SIG-M5 (cell line): ENCODE measurements around the gene GPX7.

Experiments
- DNase-seq: peaks from one replicate; lab custom pipeline; 2025; lab: John Stamatoyannopoulos, UW

GPX7 gene

DNA sequence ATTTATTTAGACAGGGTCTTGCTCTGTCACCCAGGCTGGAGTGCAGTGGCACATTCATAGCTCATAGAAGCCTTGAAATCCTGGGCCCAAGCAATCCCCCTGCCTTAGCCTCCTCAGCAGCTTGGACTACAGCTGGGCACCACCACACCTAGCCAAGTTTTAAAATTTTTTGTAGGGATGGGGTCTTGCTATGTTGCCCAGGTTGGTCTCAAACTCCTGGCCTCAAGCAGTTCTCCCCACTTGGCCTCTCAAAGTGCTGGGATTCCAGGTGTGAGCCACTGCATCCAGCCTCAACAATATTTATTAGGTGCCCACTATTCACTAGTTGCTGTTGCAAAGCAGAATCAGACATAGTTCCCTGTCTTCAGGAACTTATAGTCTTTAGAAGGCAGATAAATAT, 14.1 kb upstream of the GPX7 start:
- DNase-seq = no peak

DNA sequence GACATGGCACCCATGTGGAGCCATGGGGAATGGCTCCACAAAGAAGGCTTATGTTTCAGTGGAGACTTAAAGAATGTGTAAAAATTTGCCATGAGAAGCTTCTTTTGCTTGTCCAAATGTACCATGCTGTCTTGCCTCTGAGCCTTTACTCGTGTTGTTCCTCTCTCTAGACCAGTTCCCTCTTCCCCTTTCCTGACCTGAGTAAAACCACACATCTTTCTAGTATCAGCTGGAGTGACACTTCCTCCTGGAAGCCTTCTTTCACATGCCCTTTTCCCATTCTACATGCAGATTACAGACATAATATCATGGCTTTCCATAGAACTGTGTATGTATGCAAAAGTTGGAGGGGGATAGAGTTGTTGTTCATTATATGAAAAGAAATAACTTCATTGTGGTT, 13.6 kb upstream of the GPX7 start:
- no peak for DNase-seq

DNA sequence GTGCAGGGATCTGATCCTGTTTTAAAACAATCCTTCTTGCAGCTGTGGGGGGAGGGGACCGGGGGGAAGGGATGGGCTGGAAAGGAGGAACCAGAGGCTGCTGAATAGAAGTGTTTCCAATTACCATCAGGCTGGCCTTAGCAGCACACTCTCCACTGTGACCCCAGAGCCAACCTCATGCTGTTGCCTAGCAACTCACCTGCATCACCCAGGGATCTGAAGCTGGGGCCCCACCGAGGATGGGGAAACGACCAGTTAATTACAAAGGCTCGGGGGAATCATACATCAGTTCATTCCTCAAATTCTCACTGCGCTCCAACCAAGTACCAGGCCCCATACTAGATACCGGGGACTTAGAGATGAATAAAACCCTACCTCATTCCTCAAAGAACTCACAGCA, 11.9 kb upstream of the GPX7 start:
- no peak for DNase-seq

DNA sequence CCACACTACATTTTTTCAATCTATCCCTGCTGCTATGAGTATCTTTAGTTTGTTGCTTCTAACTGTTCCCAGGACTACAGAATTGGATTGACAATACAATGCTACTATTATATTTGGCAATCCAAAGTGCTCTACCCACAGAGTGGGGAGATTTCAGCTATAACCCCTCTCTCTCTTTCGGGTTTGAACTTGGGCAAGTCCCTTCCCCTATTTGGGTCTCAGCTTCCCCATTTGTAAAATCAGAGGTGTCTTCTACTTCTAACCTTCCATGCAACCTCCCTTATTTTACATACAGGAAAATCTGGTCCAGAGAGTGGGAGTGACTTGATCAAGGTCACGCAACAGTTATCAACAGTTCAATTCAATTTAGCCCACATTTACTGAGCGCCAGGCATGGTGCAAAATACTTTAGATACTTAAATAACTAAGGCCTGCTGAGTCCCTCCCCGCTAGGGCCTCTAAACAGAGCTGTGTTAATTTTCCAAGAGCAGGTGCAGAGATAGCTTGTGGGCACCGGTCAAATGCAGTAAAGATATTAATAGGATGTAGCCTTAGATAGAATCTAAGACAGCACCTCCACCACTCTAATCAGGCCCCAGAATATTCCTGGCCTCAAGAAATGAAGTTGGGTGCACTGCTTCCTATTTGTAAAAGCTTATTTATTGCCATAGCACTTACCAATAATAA, 9.4 kb upstream of the GPX7 start:
- no peak for DNase-seq

DNA sequence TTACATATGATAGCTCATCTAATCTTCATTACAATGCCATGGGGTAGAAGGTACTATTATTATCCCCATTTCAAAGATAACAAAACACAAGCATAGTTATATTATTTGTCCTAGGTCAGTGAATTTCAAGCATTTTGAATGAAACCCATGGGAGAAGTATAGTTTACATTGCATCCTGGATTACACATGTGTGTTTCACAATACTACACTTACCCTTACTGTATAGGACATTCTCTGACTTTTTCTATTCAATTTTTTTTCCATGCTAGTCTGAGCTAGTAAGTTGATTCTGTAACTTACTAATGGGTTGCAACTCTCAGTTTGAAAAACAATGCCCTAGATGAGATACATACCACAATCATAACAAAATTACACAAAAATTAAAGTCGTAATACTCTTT, 8.7 kb upstream of the GPX7 start:
- no peak for DNase-seq

DNA sequence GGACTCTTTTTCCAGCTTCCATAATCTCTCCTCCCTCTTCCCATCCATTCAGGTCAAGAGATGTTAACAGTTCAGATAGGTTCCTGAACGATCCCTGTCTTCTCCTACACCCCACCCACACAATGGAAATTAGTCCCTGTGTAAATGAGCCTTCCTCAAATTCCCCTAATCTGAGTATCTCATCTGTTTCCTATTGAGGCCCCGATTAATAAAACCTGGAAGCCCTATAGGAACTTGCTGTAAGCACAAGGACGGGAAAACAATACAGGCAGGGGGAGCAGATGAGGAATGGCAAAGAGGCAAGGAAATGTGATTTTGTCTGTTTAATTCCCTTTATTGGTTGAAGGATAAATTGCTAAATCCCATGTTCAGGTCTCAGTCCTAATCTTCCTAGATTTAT, 7.1 kb upstream of the GPX7 start:
- no peak for DNase-seq

DNA sequence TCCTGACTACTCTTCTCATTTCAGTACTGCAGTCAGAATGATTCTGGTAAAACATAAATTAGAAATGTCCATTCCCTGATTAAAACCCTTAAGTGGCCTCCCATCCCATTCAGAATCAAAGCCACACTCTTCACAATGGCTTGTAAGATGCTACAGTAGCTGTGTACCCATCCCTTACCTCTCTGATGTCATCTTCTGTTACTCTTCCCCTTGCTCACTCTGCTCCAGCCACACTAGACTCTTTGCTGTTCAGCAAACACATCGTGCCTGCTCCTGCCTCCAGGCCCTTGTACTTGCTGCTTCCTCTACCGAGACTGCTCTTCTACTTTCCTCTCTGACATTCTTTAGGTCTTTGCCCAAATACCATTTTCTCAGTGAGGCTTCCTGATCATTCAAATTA, 4.3 kb upstream of the GPX7 start:
- DNase-seq = no peak

DNA sequence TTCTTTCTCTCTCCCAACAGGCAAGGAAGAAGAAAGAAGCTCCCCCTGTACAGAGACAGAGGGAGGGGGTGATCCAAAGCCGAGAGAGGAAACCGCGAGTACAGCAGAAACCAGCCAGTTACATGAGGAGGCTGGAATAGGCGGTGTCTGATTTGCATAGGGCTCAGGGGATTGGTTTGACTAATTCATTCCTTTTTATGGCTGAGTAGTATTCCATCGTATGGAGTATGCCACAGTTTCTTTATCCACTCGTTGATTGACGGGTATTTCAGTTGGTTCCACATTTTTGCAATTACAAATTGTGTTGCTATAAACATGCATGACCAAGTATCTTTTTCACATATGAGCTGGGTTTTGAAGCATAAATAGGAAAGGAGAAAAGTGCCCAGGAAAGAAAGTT, 3.4 kb upstream of the GPX7 start:
- no peak for DNase-seq

DNA sequence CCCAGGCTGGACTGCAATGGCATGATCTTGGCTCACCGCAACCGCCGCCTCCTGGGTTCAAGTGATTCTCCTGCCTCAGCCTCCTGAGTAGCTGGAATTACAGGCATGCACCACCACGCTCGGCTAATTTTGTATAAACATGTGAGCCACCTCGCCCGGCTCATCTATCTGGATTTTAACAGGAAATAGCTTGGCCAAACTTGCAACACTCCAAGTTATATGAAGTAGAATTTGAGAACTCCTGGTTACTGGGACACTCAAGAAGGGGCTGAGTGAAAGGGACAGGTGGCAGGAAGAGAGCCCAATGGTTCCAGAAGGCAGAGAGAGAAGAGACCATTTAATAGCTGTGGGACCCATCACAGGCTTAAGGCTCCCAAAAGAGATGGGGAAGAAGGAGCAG, 2.9 kb upstream of the GPX7 start:
- no peak for DNase-seq

DNA sequence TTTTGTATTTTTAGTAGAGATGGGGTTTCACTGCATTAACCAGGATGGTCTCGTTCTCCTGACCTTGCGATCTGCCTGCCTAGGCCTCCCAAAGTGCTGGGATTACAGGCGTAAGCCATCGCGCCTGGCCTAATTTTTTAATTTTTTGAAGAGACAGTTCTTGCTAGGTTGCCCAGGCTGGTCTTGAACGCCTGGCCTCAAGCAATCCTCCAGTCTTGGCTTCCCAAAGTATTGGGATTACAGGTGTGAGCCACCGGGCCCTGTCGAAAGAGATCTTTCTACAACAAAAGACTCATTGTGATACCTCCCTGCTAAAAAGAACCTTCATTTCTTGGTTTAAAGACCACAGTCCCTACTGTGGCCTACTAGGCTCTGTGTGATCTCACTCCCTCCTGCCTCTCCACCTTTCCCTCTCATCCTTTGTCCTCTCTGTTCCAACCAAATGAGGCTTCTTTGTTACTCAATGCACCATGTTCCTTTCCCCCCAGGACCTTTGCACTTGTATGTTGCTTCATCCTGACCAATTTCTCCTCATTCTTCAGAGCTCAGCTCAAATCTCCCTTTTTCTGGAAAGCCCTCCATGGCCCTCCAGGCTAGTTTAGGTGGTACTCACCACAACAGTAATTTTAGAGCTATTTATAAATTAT, 1.5 kb upstream of the GPX7 start:
- no peak for DNase-seq

DNA sequence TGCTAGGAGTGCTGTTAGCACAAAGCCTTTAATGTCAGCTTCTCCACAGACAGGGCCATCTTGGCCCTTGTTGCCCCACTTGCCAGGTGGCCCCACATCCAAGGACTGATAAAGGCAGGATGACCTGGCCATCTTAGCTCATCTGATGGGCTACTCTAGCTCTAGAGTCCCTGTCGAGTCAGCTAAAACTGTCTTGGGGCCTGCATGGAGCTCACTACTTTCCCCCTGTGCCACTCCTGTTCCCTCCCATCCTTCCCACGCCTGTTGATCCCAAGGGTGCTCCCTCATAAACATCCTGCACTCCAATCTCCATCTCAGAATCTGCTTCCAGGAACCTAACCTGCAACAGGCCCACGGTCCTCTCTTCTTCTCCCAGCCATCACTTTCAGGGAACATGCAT, 652 bp upstream of the GPX7 start:
- no peak for DNase-seq

DNA sequence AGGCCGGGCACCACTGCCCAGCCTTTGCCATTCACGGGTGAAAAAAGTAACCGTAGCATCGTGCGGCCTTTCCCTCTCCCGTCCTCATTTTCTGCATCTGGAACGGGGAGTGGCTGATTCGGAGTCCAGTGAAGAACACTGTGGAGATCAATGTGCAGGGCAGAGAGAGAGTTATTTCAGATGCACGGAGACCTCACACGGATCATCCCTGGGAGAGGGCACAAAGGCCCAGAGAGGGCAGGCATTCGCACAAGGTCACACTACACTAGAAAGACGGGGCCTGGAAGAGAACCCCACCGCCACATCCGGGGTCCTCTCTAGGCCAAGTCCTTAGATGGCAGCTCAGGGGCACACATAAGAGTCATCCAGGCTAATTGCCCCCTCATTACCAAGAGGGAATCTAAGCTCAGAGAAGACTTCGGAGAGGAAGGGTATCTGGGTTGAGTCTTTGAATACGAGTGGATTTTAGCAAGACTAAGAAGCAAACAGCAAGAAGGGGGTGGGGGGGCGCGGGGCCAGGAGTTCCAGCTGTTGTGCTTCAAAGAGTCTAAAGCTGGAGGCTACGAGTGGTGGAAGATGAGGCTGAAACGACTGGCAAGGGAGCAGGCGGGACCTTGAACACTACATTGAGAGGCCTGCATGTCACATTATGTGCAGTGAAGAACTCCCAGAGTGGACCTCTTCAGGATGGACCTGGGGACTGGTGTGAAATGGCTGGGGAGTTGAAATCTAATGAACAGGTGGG, 857 bp downstream of the GPX7 start:
- DNase-seq = no peak

DNA sequence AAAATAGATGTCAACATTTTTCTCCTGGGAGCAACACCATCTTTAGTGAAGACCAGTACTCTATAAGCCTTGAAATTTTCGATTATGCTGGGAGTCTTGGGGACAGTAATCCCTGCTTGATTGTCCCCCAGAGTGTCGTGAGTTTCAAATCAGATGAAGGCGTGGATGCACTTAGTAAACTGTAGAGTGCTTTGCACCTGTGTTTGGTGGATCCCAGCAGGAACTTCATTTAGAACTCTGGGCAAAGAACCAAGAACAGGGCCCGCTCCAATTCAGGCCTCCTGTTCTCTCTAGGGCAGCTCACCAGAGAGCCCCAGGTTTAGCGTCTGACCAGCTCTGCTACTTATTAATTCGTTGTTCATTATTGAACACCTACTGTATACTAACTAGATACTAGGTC, 1.5 kb downstream of the GPX7 start:
- no peak for DNase-seq

DNA sequence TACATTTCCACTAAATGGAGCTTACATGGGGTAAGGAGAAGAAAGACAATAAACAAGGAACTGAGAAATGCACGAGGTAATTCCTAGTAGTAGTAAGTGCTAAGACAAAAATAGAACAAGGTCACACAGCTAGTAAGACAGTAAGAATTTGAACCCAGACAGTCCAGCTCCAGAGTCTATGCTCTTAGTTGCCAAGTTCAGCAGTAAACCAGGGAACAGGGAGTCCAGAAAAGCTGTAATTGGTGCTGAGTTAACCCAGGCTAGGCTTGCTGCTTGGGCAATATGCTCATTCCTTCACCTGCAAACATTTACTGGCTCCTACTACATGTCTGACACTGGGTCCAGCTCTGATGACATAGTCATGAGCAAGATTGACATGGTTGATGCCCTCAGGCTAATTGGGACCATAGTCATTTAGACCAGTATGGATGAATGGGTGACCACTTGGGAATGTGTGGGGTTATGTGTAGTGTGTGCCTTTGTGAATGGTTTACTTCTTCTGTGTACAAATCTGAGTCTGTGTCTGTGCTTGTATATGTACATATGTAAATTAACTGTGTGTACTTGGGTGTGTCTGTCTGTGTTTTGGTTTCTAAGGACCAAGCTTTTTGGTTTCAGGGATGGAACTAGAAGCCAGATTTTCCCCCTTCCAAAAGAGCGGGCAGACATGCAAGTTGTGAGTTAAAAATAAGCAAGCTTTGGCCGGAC, 2.0 kb downstream of the GPX7 start:
- DNase-seq = no peak

DNA sequence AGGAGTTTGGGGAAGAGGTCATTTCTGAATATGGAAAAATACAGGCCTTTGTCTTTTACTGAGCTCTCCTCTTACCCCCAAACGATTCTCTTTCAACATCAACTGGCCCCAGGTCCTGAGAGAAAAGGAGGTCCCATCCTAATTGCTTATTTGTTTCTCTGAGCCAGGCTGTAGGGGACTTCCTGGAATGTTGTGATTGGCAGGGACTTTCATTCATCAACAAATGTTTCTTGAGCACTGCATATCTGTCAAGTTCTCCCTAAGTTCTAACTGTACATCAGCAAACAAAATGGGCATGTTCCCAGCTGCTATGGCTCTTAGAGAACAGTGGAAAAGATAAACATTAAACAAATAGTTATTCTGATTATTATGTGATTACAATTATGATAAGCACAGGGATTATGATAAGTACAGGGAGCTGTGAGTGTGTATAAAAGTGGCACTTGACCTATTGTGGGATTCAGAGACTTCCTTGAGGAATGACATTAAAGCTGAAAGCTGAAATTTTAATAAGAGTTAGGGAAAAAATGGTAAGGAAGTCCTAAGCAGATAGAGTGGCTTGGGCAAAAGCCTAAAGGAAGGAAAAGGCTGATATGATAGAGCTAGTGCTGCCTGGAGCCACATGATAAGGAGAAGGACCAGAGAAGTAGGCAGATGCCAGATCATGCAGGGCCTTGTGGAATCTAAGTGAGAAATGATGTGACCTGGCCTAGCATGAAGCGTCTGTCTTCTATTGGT, 11.6 kb downstream of the GPX7 start:
- DNase-seq = no peak

DNA sequence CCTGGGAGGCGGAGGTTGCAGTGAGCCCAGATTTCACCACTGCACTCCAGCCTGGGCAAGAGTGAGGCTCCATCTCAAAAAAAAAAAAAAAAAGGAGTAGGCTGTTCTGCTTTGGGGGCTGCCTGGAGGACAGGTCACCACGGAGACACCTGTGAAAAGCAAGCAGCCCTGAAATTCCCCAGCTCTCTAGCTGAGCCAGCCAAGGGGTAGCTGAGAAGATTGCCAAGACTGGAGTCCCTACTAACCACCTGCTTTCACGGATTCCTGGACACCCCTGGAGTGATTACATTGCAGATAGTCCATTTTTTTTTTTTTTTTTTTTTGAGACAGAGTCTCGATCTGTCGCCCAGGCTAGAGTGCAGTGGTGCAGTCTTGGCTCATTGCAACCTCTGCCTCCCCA, 12.5 kb downstream of the GPX7 start:
- no peak for DNase-seq

DNA sequence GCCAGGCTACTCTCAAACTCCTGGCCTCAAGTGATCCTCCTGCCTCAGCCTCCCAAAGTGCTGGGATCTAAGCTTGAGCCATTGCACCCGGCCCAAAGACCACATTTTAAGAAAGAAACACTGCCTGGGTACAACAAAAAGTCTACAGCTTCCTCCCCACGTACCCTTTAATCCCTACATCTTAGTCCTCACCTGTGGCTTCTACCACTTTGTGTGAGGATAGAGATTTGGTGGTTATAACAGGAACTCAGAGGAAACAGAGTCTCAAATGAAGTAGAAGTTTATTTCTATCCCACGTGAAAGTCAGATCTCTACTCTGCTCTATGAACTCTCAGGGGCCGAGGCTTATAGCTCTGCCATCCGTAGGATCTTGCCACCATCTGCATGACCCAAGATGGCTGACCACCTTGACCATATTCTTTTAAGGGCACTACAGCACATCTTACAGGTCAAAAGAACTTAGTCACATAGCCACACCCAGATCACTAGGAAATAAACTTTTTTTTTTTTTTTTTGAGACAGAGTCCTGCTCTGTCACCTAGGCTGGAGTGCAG, 13.4 kb downstream of the GPX7 start:
- DNase-seq = no peak

DNA sequence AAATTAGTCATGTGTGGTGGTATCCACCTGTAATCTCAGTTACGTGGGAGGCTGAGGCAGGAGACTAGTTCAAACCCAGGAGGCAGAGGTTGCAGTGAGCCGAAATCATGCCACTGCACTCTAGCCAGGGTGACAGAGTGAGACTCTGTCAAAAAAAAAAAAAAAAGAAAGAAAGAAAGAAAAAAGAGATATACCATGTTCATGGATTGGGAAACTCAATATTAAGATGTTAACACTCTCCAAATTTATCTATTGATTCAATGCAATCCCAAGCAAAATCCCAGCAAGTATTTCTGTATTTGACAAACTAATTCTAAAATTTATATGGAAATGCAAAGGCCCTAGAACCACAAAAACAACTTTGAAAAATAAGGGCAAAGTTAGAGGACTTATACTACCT, 19.8 kb downstream of the GPX7 start:
- no peak for DNase-seq

DNA sequence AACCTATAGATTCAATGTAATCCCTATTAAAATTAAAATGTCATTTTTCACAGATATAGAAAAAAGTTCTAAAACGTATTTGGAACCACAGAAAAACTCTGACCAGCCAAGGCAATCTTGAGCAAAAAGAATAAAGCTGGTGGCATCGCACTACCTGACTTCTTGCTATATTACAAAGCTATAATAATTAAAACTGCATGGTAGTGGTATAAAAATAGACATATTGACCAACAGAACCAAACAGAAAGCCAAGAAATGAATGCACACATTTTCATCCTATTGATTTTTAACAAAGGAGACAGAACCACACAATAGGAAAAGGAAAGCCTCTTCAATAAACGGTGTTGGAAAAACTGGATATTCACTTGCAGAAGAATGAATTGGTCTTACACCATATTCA, 21.6 kb downstream of the GPX7 start:
- no peak for DNase-seq

DNA sequence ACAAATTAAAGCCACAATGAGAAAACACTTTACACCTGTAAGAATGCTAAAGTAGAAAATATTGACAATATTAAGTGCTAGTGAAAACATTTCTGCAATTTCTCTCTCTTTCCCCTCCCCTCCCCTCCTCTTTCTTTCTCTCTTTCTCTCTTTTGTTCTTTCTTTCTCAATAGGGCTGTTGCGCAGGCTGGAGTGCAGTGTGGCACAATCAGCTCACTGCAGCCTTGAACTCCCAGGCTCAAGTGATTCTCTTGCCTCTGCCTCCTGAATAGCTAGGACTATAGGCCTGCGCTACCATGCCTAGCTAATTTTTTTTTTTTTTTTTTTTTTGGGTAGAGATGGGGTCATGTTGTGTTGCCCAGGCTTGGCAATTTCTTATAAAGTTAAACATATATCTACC, 24.9 kb downstream of the GPX7 start:
- no peak for DNase-seq

DNA sequence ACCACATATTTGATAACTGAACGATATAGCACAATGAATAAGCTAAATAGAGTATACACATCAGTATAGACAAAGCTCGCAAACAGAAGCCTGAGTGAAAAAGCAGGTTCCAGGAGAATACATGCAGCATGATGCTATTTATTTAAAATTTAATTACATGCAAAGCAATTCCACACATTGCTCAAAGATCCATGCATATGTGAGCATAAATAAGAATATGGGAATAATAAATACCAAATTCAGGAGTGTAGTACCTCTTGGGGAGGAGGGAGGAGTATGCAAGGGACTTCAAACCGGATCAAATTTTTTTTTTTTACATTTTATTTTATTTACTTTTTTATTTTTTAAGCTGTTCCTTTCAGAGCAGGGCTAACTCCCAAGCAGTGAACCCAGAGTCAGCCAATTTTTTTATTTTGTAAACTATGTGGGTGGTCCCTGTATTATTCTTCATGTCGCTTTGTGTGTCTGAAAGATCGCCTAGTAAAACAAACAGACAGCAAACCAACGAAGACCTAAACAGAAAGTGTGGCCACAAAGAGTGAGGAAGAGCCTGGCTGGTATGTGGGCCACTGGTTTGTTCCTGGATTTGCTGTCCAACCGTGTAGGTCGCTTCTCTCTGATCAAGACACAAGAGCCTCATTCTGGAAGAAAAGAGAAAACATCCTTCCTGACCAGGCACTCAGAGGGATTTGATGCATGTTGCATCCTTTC, 26.6 kb downstream of the GPX7 start:
- DNase-seq = no peak
